ENCODE measurements around the gene KLHL29. TPM values are rescaled to one million over a fixed set of nuclear protein-coding genes. Genes with fewer than 3 reads are reported as not detected.

KLHL29 gene
- total RNA-seq, 1 experiment from 2014 or later = 7.7 TPM

DNA sequence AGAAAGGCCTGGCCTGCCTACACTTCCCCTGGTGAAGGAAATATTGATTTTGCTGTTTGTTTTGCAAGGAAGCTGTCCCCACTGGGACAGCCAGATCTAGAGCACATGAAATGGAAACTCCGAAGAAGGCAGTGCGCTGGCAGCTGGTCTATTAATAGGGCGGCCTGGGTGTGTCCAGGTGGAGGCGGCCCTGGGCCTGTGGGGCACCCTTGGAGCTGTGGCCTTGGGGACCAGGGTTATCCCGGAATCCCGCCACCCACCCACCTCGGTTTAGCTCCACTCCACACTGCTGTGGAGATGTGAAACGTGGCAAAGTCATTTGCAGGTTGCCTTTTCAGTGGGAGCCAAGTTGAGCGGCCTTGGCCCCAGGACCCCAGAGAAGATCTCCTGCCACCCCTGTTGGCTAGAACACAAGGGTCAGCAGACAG, 204.3 kb downstream of the KLHL29 start:
- TF ChIP-seq, protein P1, sequence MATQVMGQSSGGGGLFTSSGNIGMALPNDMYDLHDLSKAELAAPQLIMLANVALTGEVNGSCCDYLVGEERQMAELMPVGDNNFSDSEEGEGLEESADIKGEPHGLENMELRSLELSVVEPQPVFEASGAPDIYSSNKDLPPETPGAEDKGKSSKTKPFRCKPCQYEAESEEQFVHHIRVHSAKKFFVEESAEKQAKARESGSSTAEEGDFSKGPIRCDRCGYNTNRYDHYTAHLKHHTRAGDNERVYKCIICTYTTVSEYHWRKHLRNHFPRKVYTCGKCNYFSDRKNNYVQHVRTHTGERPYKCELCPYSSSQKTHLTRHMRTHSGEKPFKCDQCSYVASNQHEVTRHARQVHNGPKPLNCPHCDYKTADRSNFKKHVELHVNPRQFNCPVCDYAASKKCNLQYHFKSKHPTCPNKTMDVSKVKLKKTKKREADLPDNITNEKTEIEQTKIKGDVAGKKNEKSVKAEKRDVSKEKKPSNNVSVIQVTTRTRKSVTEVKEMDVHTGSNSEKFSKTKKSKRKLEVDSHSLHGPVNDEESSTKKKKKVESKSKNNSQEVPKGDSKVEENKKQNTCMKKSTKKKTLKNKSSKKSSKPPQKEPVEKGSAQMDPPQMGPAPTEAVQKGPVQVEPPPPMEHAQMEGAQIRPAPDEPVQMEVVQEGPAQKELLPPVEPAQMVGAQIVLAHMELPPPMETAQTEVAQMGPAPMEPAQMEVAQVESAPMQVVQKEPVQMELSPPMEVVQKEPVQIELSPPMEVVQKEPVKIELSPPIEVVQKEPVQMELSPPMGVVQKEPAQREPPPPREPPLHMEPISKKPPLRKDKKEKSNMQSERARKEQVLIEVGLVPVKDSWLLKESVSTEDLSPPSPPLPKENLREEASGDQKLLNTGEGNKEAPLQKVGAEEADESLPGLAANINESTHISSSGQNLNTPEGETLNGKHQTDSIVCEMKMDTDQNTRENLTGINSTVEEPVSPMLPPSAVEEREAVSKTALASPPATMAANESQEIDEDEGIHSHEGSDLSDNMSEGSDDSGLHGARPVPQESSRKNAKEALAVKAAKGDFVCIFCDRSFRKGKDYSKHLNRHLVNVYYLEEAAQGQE (IDR thresholded peaks at IDR 0.05; ENCODE audit: insufficient read depth in 1 of 2, low read depth in 2 of 2, low read length in 1 of 2) = no peak
- TF ChIP-seq SIN3A (IDR thresholded peaks at IDR 0.05; ENCODE audit: borderline replicate concordance, insufficient read depth, low read depth, low read length) = no peak
- no peak for TF ChIP-seq POLR2AphosphoS5 (IDR thresholded peaks at IDR 0.05; ENCODE audit: low read depth, low read length)
- no peak for TF ChIP-seq TCF7L2 (IDR thresholded peaks at IDR 0.05; ENCODE audit: low read depth, low read length)
- TF ChIP-seq, protein P2, sequence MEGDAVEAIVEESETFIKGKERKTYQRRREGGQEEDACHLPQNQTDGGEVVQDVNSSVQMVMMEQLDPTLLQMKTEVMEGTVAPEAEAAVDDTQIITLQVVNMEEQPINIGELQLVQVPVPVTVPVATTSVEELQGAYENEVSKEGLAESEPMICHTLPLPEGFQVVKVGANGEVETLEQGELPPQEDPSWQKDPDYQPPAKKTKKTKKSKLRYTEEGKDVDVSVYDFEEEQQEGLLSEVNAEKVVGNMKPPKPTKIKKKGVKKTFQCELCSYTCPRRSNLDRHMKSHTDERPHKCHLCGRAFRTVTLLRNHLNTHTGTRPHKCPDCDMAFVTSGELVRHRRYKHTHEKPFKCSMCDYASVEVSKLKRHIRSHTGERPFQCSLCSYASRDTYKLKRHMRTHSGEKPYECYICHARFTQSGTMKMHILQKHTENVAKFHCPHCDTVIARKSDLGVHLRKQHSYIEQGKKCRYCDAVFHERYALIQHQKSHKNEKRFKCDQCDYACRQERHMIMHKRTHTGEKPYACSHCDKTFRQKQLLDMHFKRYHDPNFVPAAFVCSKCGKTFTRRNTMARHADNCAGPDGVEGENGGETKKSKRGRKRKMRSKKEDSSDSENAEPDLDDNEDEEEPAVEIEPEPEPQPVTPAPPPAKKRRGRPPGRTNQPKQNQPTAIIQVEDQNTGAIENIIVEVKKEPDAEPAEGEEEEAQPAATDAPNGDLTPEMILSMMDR (IDR thresholded peaks at IDR 0.05) = no peak
- no peak for DNase-seq (ENCODE audit: low read depth, low spot score)
- Histone ChIP-seq H3K4me3 (ENCODE audit: low read depth in 2 of 2, low read length in 2 of 2) (no peak overlapping the region), H3K27ac (ENCODE audit: low read length) (no peak overlapping the region), H3K27me3 (ENCODE audit: control insufficient read depth, insufficient read depth, low read length) (no peaks in the 10 kb centered on the region), H3K36me3 (ENCODE audit: control insufficient read depth, insufficient read depth, low read length) (no peaks in the 10 kb centered on the region), H3K4me1 (ENCODE audit: control insufficient read depth, insufficient read depth, low read length) (no peaks in the 10 kb centered on the region), H3K9me3 (ENCODE audit: control insufficient read depth, insufficient read depth, low read depth, low read length) (no peaks in the 10 kb centered on the region)
- ATAC-seq = no peak
- intact Hi-C loops (cut with micrococcal nuclease; ENCODE audit: unreplicated experiment) = no loop called here
- in situ Hi-C loops (cut with HindIII; ENCODE audit: low pct_unique_long_range_greater_than_20kb, low sequenced_read_pairs) = no loop called here
- CTCF ChIA-PET = no interaction called here
- BruUV-seq (replicated peaks) = no TSS peak
- POLR2A ChIA-PET = no interaction called here

DNA sequence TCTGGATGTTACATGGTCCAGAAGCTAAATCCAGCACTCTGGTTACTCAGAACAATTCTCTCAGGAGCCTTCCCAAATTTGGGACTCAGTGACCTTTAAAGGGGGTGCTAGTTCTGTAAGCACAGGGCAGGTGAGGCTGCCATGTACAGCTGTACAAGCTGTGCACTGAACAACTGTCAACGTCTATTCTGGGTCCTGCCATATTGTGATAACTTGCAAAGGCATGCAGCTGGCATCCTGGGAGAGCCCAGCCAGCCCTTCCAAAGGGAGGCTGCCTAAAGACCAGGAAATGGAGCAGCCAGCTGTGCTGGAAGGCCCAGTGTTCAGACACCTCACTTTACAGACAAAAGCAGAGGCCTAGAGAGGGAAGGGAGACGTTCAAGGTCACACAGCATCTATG, 204.8 kb downstream of the KLHL29 start:
- Histone ChIP-seq H3K4me1 (ENCODE audit: control insufficient read depth, insufficient read depth, low read length) (no peaks in the 10 kb centered on the region), H3K36me3 (ENCODE audit: control insufficient read depth, insufficient read depth, low read length) (no peaks in the 10 kb centered on the region), H3K9me3 (ENCODE audit: control insufficient read depth, insufficient read depth, low read depth, low read length) (no peaks in the 10 kb centered on the region), H3K27me3 (ENCODE audit: control insufficient read depth, insufficient read depth, low read length) (no peaks in the 10 kb centered on the region), H3K27ac (ENCODE audit: low read length) (no peak overlapping the region), H3K4me3 (ENCODE audit: low read depth in 2 of 2, low read length in 2 of 2) (no peak overlapping the region)
- intact Hi-C loops (cut with micrococcal nuclease; ENCODE audit: unreplicated experiment) (no loop called here), in situ Hi-C loops (cut with HindIII; ENCODE audit: low pct_unique_long_range_greater_than_20kb, low sequenced_read_pairs) (no loop called here)
- no peak for DNase-seq (ENCODE audit: low read depth, low spot score)
- CTCF ChIA-PET = no interaction called here
- POLR2A ChIA-PET = no interaction called here
- TF ChIP-seq SIN3A (IDR thresholded peaks at IDR 0.05; ENCODE audit: borderline replicate concordance, insufficient read depth, low read depth, low read length) (no peak), TCF7L2 (IDR thresholded peaks at IDR 0.05; ENCODE audit: low read depth, low read length) (no peak), POLR2AphosphoS5 (IDR thresholded peaks at IDR 0.05; ENCODE audit: low read depth, low read length) (no peak)
- TF ChIP-seq, protein P1 (IDR thresholded peaks at IDR 0.05; ENCODE audit: insufficient read depth in 1 of 2, low read depth in 2 of 2, low read length in 1 of 2) = no peak
- TF ChIP-seq, protein P2 (IDR thresholded peaks at IDR 0.05) = no peak
- no TSS peak for BruUV-seq (replicated peaks)
- ATAC-seq = no peak

Measured in Panc1 (cell line).